Endothelial cell (in vitro differentiated cells): ENCODE data around the gene DISC1. TPM values are rescaled to one million over a fixed set of nuclear protein-coding genes. Genes with fewer than 3 reads are reported as not detected.

Experiments used
- DNase-seq: peaks from one replicate; pipeline ENCODE4 v3.0.0; 2021; ENCODE audit warnings: low spot score
- H3K27ac Mint-ChIP-seq: one replicate; pipeline ENCODE4 v1.8.0; 2021; ENCODE audit warnings: mixed read lengths, inconsistent platforms; ENCODE audit not compliant: unreplicated experiment
- H3K27me3 Mint-ChIP-seq: one replicate; pipeline ENCODE4 v1.8.0; 2021; ENCODE audit warnings: mild to moderate bottlenecking, moderate library complexity, mixed read lengths, inconsistent platforms; ENCODE audit not compliant: unreplicated experiment
- H3K36me3 Mint-ChIP-seq: one replicate; pipeline ENCODE4 v1.8.0; 2021; ENCODE audit warnings: mild to moderate bottlenecking, low read depth, mixed read lengths, inconsistent platforms; ENCODE audit not compliant: unreplicated experiment
- H3K4me1 Mint-ChIP-seq: one replicate; pipeline ENCODE4 v1.8.0; 2021; ENCODE audit warnings: mild to moderate bottlenecking, mixed read lengths, inconsistent platforms; ENCODE audit not compliant: unreplicated experiment
- H3K4me3 Mint-ChIP-seq: one replicate; pipeline ENCODE4 v1.8.0; 2021; ENCODE audit warnings: mild to moderate bottlenecking, mixed read lengths, inconsistent platforms; ENCODE audit not compliant: unreplicated experiment
- H3K9me3 Mint-ChIP-seq: one replicate; pipeline ENCODE4 v1.8.0; 2021; ENCODE audit warnings: mixed read lengths, inconsistent platforms; ENCODE audit not compliant: unreplicated experiment
- total RNA-seq: library from RNA; stranded (reverse); fragmentation: NEBNext Ultra II Directional; extraction: Animal tissue kit (Norgen Biotek cat#: 25700); gene quantifications from one replicate; pipeline ENCODE4 v1.2.1, GENCODE V29; 2021; ENCODE audit not compliant: unreplicated experiment
- TF ChIP-seq, protein P1 (sequence below): fragments of 200-600 bp; sonication (generic); IDR thresholded peaks from one replicate; pipeline ENCODE4 v1.5.0; 2021; ENCODE audit warnings: antibody characterized with exemption; ENCODE audit not compliant: unreplicated experiment

DISC1 gene
- total RNA-seq, 1 donor from 2014 or later: 82.5 TPM

- peaks cover 27% of the 10 kb centered on the region for H3K4me1 Mint-ChIP-seq
- DNase-seq: no peak
- TF ChIP-seq, protein P1, sequence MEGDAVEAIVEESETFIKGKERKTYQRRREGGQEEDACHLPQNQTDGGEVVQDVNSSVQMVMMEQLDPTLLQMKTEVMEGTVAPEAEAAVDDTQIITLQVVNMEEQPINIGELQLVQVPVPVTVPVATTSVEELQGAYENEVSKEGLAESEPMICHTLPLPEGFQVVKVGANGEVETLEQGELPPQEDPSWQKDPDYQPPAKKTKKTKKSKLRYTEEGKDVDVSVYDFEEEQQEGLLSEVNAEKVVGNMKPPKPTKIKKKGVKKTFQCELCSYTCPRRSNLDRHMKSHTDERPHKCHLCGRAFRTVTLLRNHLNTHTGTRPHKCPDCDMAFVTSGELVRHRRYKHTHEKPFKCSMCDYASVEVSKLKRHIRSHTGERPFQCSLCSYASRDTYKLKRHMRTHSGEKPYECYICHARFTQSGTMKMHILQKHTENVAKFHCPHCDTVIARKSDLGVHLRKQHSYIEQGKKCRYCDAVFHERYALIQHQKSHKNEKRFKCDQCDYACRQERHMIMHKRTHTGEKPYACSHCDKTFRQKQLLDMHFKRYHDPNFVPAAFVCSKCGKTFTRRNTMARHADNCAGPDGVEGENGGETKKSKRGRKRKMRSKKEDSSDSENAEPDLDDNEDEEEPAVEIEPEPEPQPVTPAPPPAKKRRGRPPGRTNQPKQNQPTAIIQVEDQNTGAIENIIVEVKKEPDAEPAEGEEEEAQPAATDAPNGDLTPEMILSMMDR: no peak
These were observed 238.7 kb downstream of the DISC1 start for GRCh38 chr1:231865331-231865730.

GRCh38 chr1:231866392-231867331 is 240.1 kb downstream of the DISC1 start:
- Mint-ChIP-seq H3K4me3 (no peak overlapping the region), H3K27ac (no peak overlapping the region)

More at GRCh38 chr1:231865331-231865730, 238.7 kb downstream of the DISC1 start:
- no peak overlapping the region for H3K27ac Mint-ChIP-seq
- peaks cover 5% of the 10 kb centered on the region for H3K36me3 Mint-ChIP-seq
- no peaks in the 10 kb centered on the region for H3K9me3 Mint-ChIP-seq
- no peak overlapping the region for H3K4me3 Mint-ChIP-seq
- peaks cover 7% of the 10 kb centered on the region for H3K27me3 Mint-ChIP-seq

DNA sequence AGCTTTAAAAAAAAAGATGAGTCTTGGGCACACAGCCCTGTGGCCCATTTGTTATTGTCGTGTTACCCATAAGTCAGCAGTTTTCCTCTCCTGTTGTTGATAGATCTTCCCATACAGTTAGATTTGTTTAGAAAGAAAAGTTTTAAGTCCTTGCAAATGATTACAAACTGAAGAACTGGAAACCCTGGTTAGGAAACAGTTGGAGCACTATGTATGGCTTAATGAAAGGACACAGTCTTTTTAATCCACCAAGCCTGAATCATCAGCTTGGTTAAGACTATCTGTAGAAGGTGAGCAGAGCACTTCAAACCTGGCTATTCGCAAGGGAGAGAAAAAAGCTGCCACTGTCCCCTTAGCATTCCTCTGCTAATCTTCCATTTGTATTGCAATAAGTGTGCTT is 241.0 kb downstream of the DISC1 start:
- H3K9me3 Mint-ChIP-seq: no peaks in the 10 kb centered on the region
- peaks cover 16% of the 10 kb centered on the region for H3K36me3 Mint-ChIP-seq
- DNase-seq: no peak
- TF ChIP-seq, protein P1: no peak
- peaks cover 31% of the 10 kb centered on the region for H3K4me1 Mint-ChIP-seq
- no peak overlapping the region for H3K4me3 Mint-ChIP-seq
- H3K27ac Mint-ChIP-seq: no peak overlapping the region
- H3K27me3 Mint-ChIP-seq: peaks cover 12% of the 10 kb centered on the region

More at GRCh38 chr1:231866392-231867331, 240.1 kb downstream of the DISC1 start:
- H3K9me3 Mint-ChIP-seq: no peaks in the 10 kb centered on the region
- TF ChIP-seq, protein P1: peak; percentile 93
- H3K36me3 Mint-ChIP-seq: peaks cover 10% of the 10 kb centered on the region
- peaks cover 30% of the 10 kb centered on the region for H3K4me1 Mint-ChIP-seq
- peaks cover 11% of the 10 kb centered on the region for H3K27me3 Mint-ChIP-seq
- peak; percentile 54 for DNase-seq

- Mint-ChIP-seq H3K9me3 (no peaks in the 10 kb centered on the region), H3K36me3 (peaks cover 22% of the 10 kb centered on the region), H3K27me3 (peaks cover 14% of the 10 kb centered on the region), H3K27ac (no peak overlapping the region), H3K4me3 (no peak overlapping the region), H3K4me1 (peaks cover 28% of the 10 kb centered on the region)
- no peak for DNase-seq
- TF ChIP-seq, protein P1: no peak
These were observed 242.8 kb downstream of the DISC1 start for GRCh38 chr1:231869364-231869763.

DNA sequence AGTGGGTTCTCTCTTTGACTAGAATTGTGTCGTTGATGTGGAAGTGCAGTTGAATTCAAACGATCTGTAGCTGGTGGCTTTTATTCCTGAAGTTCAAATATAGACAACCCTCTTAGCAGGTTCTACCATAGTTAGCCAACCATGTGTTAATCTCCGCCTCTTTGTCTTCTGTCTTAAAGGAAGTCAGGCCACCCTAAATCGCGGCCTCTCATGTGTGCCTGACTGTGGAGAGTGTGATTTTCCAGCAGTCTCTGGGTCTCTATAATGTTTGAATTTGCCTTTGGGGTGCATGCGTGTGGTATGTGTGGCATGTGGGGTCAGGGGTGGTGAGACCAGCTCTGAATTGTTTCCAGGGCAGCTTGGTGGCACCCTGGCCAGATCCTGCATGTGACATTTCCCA is 244.9 kb downstream of the DISC1 start:
- no peak for DNase-seq
- H3K9me3 Mint-ChIP-seq: peaks cover 4% of the 10 kb centered on the region
- H3K36me3 Mint-ChIP-seq: peaks cover 34% of the 10 kb centered on the region
- no peak overlapping the region for H3K27ac Mint-ChIP-seq
- no peak overlapping the region for H3K4me3 Mint-ChIP-seq
- peaks cover 25% of the 10 kb centered on the region for H3K4me1 Mint-ChIP-seq
- TF ChIP-seq, protein P1: no peak
- peaks cover 16% of the 10 kb centered on the region for H3K27me3 Mint-ChIP-seq
